HG02798 (cell line): Measurements from ENCODE around the gene DIP2C.
"Not testable (repeated sequence)": the region's sequence is repeated elsewhere in the genome, so short reads cannot be mapped to it uniquely, and the experiment has no call there.

Experiments
- ATAC-seq: cut with Tn5 transposase; IDR thresholded peaks from one replicate; pipeline ENCODE4 v1.9.1; 2021; ENCODE audit warnings: mild to moderate bottlenecking; ENCODE audit not compliant: unreplicated experiment, poor library complexity

The DIP2C gene

GRCh38 chr10:373526-374309, 315.8 kb downstream of the DIP2C start:
- no peak for ATAC-seq

DNA sequence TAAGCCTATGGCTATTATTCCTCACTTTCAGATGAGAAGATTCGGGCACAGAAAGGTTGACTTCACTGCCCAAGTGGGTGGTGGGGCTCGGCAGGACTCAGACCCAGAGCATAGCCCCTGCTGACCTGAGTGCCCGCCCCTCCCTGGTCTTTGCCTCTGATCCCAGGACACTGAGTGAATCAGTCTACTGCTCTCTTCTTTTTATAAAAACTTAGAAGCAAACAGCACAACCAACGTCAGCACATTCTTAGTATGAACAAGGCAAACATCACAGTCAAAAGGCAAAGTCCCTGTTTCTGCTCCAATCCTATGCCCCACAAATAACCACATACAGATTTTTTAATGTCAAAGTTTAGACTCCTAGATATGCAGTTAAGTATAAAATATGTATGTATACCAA, 316.5 kb downstream of the DIP2C start:
- ATAC-seq, result no peak

GRCh38 chr10:372566-372965, 316.9 kb downstream of the DIP2C start:
- no peak for ATAC-seq

DNA sequence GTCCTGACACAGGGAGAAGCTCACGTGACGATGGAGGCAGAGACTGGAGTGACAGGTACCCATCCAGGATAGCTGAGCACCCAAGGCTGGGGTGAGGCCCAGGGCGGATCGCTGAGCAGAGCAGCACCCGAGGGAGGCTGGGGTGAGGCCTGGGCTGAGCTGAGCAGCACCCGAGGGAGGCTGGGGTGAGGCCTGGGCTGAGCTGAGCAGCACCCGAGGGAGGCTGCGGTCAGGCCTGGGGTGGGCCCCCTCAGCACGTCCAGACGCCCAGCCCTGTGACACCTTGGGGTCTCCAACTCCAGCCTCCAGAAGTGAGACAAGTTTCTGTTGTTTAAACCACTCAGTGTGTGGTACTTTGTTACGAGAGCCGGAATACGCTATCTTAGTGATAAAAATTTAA, 318.0 kb downstream of the DIP2C start:
- no peak for ATAC-seq

DNA sequence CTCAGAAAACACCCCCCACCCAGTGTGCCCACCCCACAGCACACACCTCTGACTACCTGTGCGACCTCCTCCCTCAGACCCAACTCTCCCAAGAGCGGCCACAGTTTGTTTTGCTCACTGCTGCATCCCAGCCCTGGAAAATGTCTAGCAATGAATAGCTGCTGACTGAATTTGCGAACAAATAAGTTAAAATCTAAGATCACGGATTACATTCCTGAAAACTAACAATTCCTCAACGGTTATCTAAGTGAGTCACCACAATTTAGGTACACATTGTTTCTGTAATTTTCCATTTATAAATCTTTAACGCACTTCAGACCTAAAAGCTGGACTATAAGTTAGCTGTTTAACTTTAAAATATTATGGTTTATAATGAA, 319.0 kb downstream of the DIP2C start:
- no peak for ATAC-seq

GRCh38 chr10:369684-370448, 319.6 kb downstream of the DIP2C start:
- ATAC-seq, result no peak

DNA sequence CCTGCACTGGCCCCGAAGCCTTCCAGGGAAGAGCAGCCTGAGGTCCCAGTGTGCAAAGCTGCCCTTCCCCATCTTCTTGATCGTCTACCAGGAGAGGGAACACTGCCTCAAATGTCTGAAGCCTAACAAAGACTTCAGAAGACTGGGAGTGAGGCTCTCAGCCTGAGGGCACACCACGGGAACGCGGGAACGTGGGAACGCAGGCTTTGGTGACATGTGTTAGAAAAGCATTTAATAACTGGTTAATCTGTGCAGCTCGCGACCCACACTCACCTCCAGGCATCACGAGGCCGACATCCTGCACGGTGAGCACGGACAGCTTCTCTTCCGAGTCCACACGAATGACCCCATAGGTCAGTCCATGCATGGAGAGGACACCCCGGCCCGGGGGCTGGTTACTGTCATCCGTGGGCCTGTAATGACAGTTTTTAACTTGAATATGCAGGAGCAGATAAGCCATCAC, 320.2 kb downstream of the DIP2C start:
- no peak for ATAC-seq

- no peak for ATAC-seq
These were observed 320.8 kb downstream of the DIP2C start for GRCh38 chr10:368579-369220.

DNA sequence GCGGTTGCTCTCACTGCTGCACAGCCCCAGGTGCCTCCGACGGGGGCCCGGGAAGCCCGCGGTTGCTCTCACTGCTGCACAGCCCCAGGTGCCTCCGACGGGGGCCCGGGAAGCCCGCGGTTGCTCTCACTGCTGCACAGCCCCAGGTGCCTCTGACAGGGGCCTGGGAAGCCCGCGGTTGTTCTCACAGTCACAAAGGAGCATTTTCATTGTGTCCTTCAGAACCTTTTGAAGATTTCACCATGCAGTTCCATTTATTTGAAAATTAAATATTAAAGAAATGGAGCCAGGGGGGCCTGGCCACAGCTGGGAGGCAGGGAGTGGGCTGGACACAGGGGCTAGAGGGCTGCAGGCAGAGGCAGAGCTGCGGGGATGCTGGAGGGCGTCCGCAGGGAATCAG, 321.4 kb downstream of the DIP2C start:
- ATAC-seq, result not testable (repeated sequence)

- no peak for ATAC-seq
These were observed 321.8 kb downstream of the DIP2C start for GRCh38 chr10:367636-368035.

DNA sequence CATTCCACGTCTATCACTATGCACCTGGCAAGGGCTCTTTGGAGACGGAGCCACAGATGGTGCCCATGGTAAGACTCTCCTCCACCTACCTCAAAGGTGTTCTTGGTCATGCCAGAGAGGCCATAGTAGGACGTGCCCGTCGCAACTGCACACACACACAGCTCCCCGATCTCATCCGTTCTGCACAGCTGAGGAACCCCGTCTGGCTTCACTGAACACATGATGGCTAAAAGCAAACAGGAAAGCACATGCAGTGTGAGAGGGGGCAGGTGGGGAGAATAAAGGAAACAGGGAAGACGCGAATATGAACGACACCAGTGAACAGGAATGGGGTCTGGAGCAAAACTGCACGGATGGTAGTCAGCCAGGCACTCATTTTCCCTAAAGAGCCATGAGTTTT, 323.3 kb downstream of the DIP2C start:
- ATAC-seq, result no peak

DNA sequence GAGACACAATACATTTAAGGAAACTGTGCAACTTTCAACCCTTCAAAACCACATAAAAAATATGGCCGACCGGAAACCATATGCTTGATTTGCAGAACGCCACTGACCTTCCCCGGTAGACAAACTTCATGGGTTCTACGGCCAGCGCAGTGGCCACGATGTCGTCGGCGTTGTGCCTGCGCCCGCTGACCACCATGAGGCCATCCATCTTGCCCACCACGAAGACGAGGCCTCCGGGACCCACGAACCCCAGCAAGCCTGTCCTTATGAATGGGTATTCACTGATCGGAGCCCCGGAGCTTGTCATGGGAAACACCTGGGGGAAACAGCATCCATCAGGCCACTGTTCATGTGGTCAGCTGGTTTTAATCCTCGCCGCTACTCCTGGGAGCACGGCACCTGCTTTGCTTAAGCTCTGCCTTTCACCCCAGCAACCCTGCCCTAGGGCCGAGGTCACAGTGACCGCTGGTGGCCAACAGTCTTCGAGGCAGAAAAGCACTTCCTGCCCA, 325.1 kb downstream of the DIP2C start:
- ATAC-seq, result no peak

- no peak for ATAC-seq
These were observed 326.3 kb downstream of the DIP2C start for GRCh38 chr10:363152-363551.

GRCh38 chr10:361203-362081, 328.0 kb downstream of the DIP2C start:
- ATAC-seq, result no peak

GRCh38 chr10:360653-361052, 328.8 kb downstream of the DIP2C start:
- no peak for ATAC-seq

DNA sequence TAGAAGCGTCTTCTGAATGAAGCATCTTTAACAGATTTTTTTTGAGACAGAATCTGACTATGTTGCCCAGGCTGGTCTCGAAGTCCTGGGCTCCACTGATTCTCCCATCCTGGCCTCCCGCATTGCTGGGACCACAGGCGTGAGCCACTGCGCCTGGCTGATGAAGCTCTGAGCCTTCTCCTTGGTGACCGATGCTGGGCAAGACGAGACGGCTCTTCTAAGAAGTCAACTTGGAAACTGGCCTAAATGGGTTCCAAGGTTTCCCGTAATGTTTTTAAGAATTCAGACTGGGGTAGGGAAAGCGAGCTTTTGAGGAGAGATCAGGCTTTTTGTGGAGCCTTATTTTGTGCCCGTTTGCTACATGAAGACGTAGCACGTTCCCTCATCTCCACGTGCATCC, 329.7 kb downstream of the DIP2C start:
- no peak for ATAC-seq

GRCh38 chr10:359093-359492, 330.4 kb downstream of the DIP2C start:
- no peak for ATAC-seq

DNA sequence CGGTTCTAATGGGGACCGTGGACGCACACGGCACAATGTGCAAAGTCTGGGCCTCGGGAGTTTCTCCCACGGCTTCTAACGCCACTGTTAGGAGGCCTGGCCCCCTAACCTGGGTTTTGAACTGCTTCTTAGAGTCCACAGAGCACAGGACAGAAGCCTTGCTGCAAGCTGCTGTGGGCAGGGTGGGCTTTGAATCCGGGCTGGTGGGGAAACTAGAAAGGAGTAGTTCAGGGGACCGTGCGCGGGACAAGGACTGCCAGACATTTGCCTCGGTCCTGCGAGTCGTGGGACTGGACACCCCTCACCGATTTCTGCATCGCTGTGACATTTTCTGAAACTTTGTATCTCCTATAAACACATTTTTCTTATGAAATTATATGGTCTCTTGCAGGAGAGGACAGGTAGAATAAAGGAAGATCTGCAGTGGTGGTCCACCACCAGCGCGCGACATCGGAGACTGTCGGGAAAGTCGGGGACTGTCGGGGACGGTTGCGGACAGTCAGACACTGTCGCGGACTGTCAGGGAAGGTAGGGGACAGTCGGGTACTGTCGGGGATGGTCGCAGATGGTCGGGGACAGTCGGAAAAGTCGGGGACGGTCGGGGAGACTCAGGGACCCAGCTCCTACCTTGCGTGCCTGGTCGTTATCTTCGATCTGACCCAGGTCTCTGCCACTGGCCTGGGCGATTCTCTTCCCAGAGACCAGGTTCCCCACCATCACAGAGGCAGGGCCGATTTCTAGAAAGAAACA, 332.1 kb downstream of the DIP2C start:
- no peak for ATAC-seq

- ATAC-seq, result no peak
These were observed 333.0 kb downstream of the DIP2C start for GRCh38 chr10:356452-356851.
